Gastroesophageal sphincter (tissue), 2 donors: ENCODE measurements around the gene WDR5.

Experiments used
- POLR2A ChIP-seq, 2 donors: fragments of 450-650 bp; IDR thresholded peaks; one replicate each; pipeline ENCODE4 v1.6.1; 2017; ENCODE audit warnings: antibody characterized with exemption in 2 of 2, mild to moderate bottlenecking in 2 of 2, moderate library complexity in 1 of 2
- POLR2AphosphoS5 ChIP-seq: sonication (generic); formaldehyde crosslinking; IDR thresholded peaks from one replicate; pipeline ENCODE4 v1.6.1; 2017; ENCODE audit warnings: antibody characterized with exemption

GRCh38 chr9:134189145-134189469 is 53.2 kb downstream of the WDR5 start:
- TF ChIP-seq POLR2AphosphoS5 (no peak), POLR2A (IDR thresholded peaks at IDR 0.05) (no peak)
